NT2/D1 (cell line): Measurements from ENCODE around the gene ABCC4.

Source experiments
- SUZ12 ChIP-seq: IDR thresholded peaks from 2 replicates; pipeline ENCODE4 v1.6.1; 2011; ENCODE audit not compliant: insufficient read length, insufficient read depth; ENCODE audit errors: extremely low read depth
- YY1 ChIP-seq: IDR thresholded peaks from 2 replicates; pipeline ENCODE4 v1.6.1; 2011; ENCODE audit not compliant: insufficient read length, insufficient read depth

GRCh38 chr13:95146486-95146885 is 154.8 kb downstream of the ABCC4 start:
- no peak for TF ChIP-seq SUZ12
- no peak for TF ChIP-seq YY1
